Endothelial cell of umbilical vein (primary cell): ENCODE measurements around the gene CCL14. TPM values are rescaled to one million over a fixed set of nuclear protein-coding genes. Genes with fewer than 3 reads are reported as not detected.

Experiments
- BruUV-seq: library from RNA; stranded (reverse); fragments of 400-500 nt; replicated peaks from 2 replicates; lab custom pipeline; 2021; lab: Mats Ljungman, UMichigan
- CTCF ChIA-PET: fragments of 300-600, 350-600 bp; sonication (Branson Sonifier 250); formaldehyde crosslinking; loops from one replicate; lab custom pipeline; 2021; ENCODE audit warnings: antibody characterized with exemption, inconsistent platforms; lab: Charles Lee
- POLR2A ChIA-PET: fragments of 300-600, 350-600 bp; sonication (Branson Sonifier 250); formaldehyde crosslinking; loops from one replicate; lab custom pipeline; 2021; ENCODE audit warnings: antibody characterized with exemption, inconsistent platforms; lab: Charles Lee
- DNase-seq: peaks from one replicate; pipeline ENCODE4 v3.0.0-alpha.2; 2011; ENCODE audit warnings: low read depth, low spot score
- FAIRE-seq: peaks from 2 replicates; lab custom pipeline; 2011; peaks lifted over from hg19 to GRCh38; lab: Jason Lieb, UNC
- H2AFZ ChIP-seq: 2 replicates; pipeline ENCODE4 v1.6.0; 2012; ENCODE audit warnings: low read depth, low read length, control low read depth, inconsistent platforms
- H3K27ac ChIP-seq: 2 replicates; pipeline ENCODE4 v1.5.1; 2011; ENCODE audit warnings: low read depth, mild to moderate bottlenecking, control low read depth, low read length, moderate library complexity; ENCODE audit not compliant: insufficient read depth
- H3K27me3 ChIP-seq, 2 experiments: 2 replicates each; pipeline versions ENCODE4 v1.6.0 to v1.6.1; 2011; ENCODE audit warnings: low read length in 2 of 2, mixed read lengths in 1 of 2; ENCODE audit not compliant: control insufficient read depth in 2 of 2, insufficient read depth in 2 of 2
- H3K36me3 ChIP-seq, 2 experiments: 2 replicates in 1 of 2; 3 replicates in 1 of 2; pipeline ENCODE4 v1.5.1; 2011; ENCODE audit warnings: low read length in 2 of 2, mild to moderate bottlenecking in 1 of 2, moderate library complexity in 1 of 2; ENCODE audit not compliant: control insufficient read depth in 2 of 2, insufficient read depth in 2 of 2; ENCODE audit errors: extremely low read depth in 1 of 2
- H3K4me1 ChIP-seq: 3 replicates; pipeline ENCODE4 v1.5.1; 2011; ENCODE audit warnings: mild to moderate bottlenecking, low read length; ENCODE audit not compliant: control insufficient read depth, insufficient read depth; ENCODE audit errors: extremely low read depth
- H3K4me2 ChIP-seq: 2 replicates; pipeline ENCODE4 v1.6.1; 2011; ENCODE audit warnings: low read length, control low read depth, mixed read lengths; ENCODE audit not compliant: insufficient read depth
- H3K4me3 ChIP-seq, 3 experiments: fragments of 200-600 bp in 1 of 3; sonication (generic), shearing (Covaris generic) in 1 of 3; replicated peaks in 1 of 3; 2 replicates each; pipeline ENCODE4 v1.5.1; 2011 to 2016; ENCODE audit warnings: control low read depth in 3 of 3, low read length in 3 of 3, mild to moderate bottlenecking in 2 of 3, inconsistent platforms in 1 of 3, low read depth in 1 of 3, moderate library complexity in 1 of 3; ENCODE audit not compliant: insufficient read depth in 1 of 3
- H3K79me2 ChIP-seq: 2 replicates; pipeline ENCODE4 v1.6.0; 2012; ENCODE audit warnings: low read length, inconsistent platforms; ENCODE audit not compliant: control insufficient read depth, insufficient read depth
- H3K9ac ChIP-seq: replicated peaks from 2 replicates; pipeline ENCODE3; 2011; ENCODE audit warnings: low read length, control low read depth; ENCODE audit not compliant: insufficient read depth; ENCODE audit errors: extremely low read depth
- H3K9me1 ChIP-seq: replicated peaks from 3 replicates; pipeline ENCODE4 v1.6.0; 2011; ENCODE audit warnings: mild to moderate bottlenecking, low read length; ENCODE audit not compliant: control insufficient read depth, insufficient read depth; ENCODE audit errors: extremely low read depth
- H3K9me3 ChIP-seq: replicated peaks from 2 replicates; pipeline ENCODE4 v1.5.1; 2012; ENCODE audit warnings: low read length, inconsistent platforms; ENCODE audit not compliant: control insufficient read depth, insufficient read depth
- H4K20me1 ChIP-seq: replicated peaks from 2 replicates; pipeline ENCODE3; 2011; ENCODE audit warnings: mild to moderate bottlenecking, low read length; ENCODE audit not compliant: control insufficient read depth, insufficient read depth; ENCODE audit errors: extremely low read depth
- CTCF ChIP-seq, 2 donors: IDR thresholded peaks; 1 replicate in 1 of 2; 2 replicates in 1 of 2; pipeline ENCODE4 v1.5.1; 2011; ENCODE audit warnings: low read length in 2 of 2, mild to moderate bottlenecking in 2 of 2, moderate library complexity in 2 of 2, control low read depth in 1 of 2, inconsistent platforms in 1 of 2, low read depth in 1 of 2; ENCODE audit not compliant: insufficient read depth in 1 of 2; ENCODE audit errors: extremely low read depth in 1 of 2
- FOS ChIP-seq: IDR thresholded peaks from 2 replicates; pipeline ENCODE4 v1.6.1; 2011; ENCODE audit warnings: mild to moderate bottlenecking, low read length, moderate library complexity, borderline replicate concordance; ENCODE audit not compliant: insufficient read depth
- JUN ChIP-seq: IDR thresholded peaks from 2 replicates; pipeline ENCODE4 v1.6.1; 2011; ENCODE audit warnings: borderline replicate concordance, low read depth; ENCODE audit not compliant: insufficient read length, insufficient read depth
- MAX ChIP-seq: IDR thresholded peaks from 2 replicates; pipeline ENCODE4 v1.6.1; 2011; ENCODE audit not compliant: insufficient read depth, insufficient read length
- MYC ChIP-seq: IDR thresholded peaks from one replicate; pipeline ENCODE4 v1.6.1; 2011; ENCODE audit warnings: mild to moderate bottlenecking, low read depth, low read length
- POLR2A ChIP-seq: IDR thresholded peaks from 2 replicates; pipeline ENCODE4 v1.6.1; 2012; ENCODE audit warnings: low read depth, mild to moderate bottlenecking, control low read depth, low read length
- POLR2AphosphoS5 ChIP-seq: IDR thresholded peaks from 2 replicates; pipeline ENCODE4 v1.6.1; 2012; ENCODE audit warnings: low read depth, mild to moderate bottlenecking, control low read depth, low read length, moderate library complexity; ENCODE audit not compliant: insufficient read depth
- dilution Hi-C: fragments of 300-500 bp; cut with MboI; formaldehyde crosslinking; loops from one replicate; pipeline ENCODE4 v1.15.0; 2019; ENCODE audit warnings: low sequenced_read_pairs; ENCODE audit not compliant: extremely low pct_ligation_motif_present
- intact Hi-C: fragments of 100-400 bp; cut with micrococcal nuclease; formaldehyde crosslinking; loops from one replicate; pipeline ENCODE4 v1.10.0; 2022
- polyA plus RNA-seq, 4 experiments: library from polyadenylated mRNA; depleted of rRNA in 3 of 4; stranded (reverse) in 3 of 4; unstranded in 1 of 4; fragments of >200 nt; gene quantifications; 2 replicates each; pipeline versions ENCODE4 v1.2.1 to v1.2.3, GENCODE V29; 2011 to 2012; ENCODE audit warnings: missing spikeins in 1 of 4
- total RNA-seq: library from RNA; stranded (reverse); gene quantifications from 2 replicates; pipeline ENCODE4 v1.2.3, GENCODE V29; 2021

Gene CCL14
- total and polyA plus RNA-seq, 2 donors (not counting 3 experiments of a cell fraction or from before 2014, with no cell fraction given), result 21.3 to 25.8 TPM

- intact Hi-C loops, result no loop called here
Observed at GRCh38 chr17:36014946-36015345, 28.4 kb upstream of the CCL14 start.

More at GRCh38 chr17:36014946-36015345, 28.4 kb upstream of the CCL14 start:
- Histone ChIP-seq H3K4me3 (no peak overlapping the region), H3K9me1 (no peaks in the 10 kb centered on the region), H3K9ac (no peak overlapping the region), H3K4me2 (no peak overlapping the region), H3K36me3 (no peaks in the 10 kb centered on the region), H3K9me3 (no peaks in the 10 kb centered on the region), H2AFZ (no peak overlapping the region), H3K4me1 (peaks cover 9% of the 10 kb centered on the region), H3K79me2 (no peaks in the 10 kb centered on the region), H4K20me1 (no peaks in the 10 kb centered on the region), H3K27me3 (no peaks in the 10 kb centered on the region), H3K27ac (no peak overlapping the region)
- BruUV-seq, result no TSS peak
- POLR2A ChIA-PET, result no interaction called here
- DNase-seq (no peak), FAIRE-seq (no peak)
- TF ChIP-seq POLR2AphosphoS5 (no peak), CTCF (IDR thresholded peaks at IDR 0.05; ENCODE audit: extremely low read depth in 1 of 2, insufficient read depth in 1 of 2, low read depth in 1 of 2, low read length in 2 of 2) (no peak), MAX (no peak), FOS (no peak), JUN (no peak), POLR2A (no peak), MYC (no peak)
- CTCF ChIA-PET, result interaction anchor here (1.2 to 1.7 kb wide), 2 partner anchors 45 to 58 kb away, joined by 3 to 5 read pairs; no protein-coding TSS in a partner anchor
- dilution Hi-C loops, result no loop called here
